GM12801 (cell line): ENCODE results near the gene ADAM23.

ENCODE experiments used
- TF ChIP-seq, protein P1 (sequence below): IDR thresholded peaks from one replicate; pipeline ENCODE4 v1.5.1; 2011; ENCODE audit warnings: control low read depth; ENCODE audit not compliant: insufficient read length; ENCODE audit errors: extremely low read depth

The ADAM23 gene

GRCh38 chr2:206422493-206422892, 20.8 kb upstream of the ADAM23 start:
- TF ChIP-seq, protein P1, sequence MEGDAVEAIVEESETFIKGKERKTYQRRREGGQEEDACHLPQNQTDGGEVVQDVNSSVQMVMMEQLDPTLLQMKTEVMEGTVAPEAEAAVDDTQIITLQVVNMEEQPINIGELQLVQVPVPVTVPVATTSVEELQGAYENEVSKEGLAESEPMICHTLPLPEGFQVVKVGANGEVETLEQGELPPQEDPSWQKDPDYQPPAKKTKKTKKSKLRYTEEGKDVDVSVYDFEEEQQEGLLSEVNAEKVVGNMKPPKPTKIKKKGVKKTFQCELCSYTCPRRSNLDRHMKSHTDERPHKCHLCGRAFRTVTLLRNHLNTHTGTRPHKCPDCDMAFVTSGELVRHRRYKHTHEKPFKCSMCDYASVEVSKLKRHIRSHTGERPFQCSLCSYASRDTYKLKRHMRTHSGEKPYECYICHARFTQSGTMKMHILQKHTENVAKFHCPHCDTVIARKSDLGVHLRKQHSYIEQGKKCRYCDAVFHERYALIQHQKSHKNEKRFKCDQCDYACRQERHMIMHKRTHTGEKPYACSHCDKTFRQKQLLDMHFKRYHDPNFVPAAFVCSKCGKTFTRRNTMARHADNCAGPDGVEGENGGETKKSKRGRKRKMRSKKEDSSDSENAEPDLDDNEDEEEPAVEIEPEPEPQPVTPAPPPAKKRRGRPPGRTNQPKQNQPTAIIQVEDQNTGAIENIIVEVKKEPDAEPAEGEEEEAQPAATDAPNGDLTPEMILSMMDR: no peak

DNA sequence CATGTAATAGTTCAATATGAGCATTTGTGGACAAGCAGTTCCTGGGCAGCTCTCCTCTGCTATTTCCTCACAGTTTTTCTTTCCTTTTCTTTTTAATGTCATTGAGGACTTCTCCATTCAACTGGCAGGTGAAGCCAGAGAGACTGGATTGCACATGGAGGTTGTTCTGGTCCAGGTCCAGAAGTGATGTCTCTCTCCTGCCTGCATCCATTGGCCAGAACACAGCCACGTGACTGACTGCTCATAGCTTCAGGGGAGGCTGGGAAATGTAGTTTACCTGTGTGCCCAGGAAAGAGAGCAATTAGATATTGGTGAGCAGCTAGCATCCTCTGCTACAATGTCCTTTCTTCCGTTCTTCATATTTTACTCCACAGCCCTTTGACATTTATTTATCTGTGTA, 20.2 kb upstream of the ADAM23 start:
- TF ChIP-seq, protein P1: no peak

- TF ChIP-seq, protein P1: no peak
These were observed 19.2 kb upstream of the ADAM23 start for GRCh38 chr2:206424134-206424533.

- TF ChIP-seq, protein P1: no peak
These were observed 14.5 kb upstream of the ADAM23 start for GRCh38 chr2:206428783-206429182.

- TF ChIP-seq, protein P1: no peak
These were observed 12.9 kb upstream of the ADAM23 start for GRCh38 chr2:206430452-206430851.

DNA sequence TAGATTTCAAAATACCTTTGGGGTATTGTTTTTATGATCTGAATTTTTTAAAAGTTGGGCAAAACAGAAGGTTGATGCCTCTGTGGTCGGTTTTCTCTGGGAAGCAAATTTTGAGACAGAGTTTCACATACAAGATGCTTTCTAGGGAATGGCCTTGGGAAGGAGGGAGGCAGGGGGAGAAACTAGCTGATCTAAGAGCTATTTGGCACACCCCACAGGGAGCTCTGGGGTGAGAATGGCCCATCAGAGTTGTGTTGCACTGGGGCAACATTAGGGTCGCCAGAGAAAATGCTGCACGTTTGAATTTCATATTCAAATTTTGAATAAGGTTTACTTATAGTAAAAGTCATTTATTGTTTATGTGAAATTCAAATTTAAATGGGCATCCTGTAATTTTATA, 11.9 kb upstream of the ADAM23 start:
- TF ChIP-seq, protein P1: no peak

DNA sequence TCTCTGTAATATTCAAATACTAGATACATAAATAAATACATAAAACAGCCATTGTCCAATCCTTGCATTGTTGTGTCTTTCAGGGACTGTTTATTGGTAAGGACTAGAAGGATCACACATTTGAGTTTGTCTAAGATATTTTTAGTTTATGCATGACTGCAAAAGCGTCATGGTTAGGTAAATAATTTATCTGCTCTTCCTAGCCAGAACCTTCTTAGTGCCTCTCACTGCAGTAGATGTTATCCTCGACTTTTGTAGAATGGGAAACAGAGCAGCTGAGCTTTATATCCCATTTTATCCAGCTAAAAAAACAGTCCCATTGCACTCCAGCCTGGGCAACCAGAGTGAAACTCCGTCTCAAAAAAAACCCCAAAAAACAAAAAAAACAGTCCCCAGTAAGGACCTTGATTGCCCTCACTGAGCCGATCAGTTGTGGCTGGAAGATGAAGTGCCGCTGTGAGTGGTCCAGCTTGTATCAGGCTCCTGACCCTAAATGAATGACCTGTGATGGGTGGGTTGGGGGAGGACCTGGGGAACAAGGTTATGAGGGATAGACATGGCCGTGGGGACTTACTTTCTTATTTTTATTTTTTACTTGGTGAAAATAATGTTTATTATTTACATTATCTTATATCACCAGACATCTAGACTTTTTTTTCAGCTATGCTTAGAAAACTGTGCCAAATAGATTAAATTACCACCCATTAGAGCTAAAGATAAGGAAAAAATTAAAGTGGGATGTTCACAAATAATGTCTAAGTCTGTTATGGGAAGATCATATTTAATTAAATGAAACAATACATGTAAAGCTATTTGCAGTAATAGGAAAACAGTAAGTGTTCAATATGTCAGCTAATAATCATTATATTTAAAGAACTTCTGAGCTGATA, 10.9 kb upstream of the ADAM23 start:
- TF ChIP-seq, protein P1: no peak
